HEK293 (cell line): ENCODE data around the gene NXN.
"Not testable (repeated sequence)": the region's sequence is repeated elsewhere in the genome, so short reads cannot be mapped to it uniquely, and the experiment has no call there.

Experiments
- CTCF ChIA-PET: fragments of 350-600 bp; formaldehyde crosslinking; extraction: SDS; loops from one replicate; lab custom pipeline; 2021; ENCODE audit warnings: antibody characterized with exemption; lab: Yijun Ruan, JAX
- POLR2A ChIA-PET: fragments of 300-600 bp; formaldehyde crosslinking; extraction: SDS; loops from one replicate; lab custom pipeline; 2020; ENCODE audit warnings: antibody characterized with exemption, inconsistent platforms; lab: Yijun Ruan, JAX
- H3K27ac ChIP-seq: fragments of 200-500 bp; sonication (Bioruptor generic); 2 replicates; pipeline ENCODE4 v1.5.1; 2014; ENCODE audit warnings: low read depth, low read length, control low read depth, inconsistent platforms; ENCODE audit errors: extremely low read depth
- H3K36me3 ChIP-seq, 2 experiments: fragments of 200-500 bp in 1 of 2; sonication (Bioruptor generic) in 1 of 2; 1 replicate in 1 of 2; 2 replicates in 1 of 2; pipeline ENCODE4 v1.5.1; 2014 to 2017; ENCODE audit warnings: inconsistent platforms in 2 of 2, low read length in 2 of 2; ENCODE audit not compliant: control insufficient read depth in 2 of 2, insufficient read depth in 1 of 2
- H3K4me1 ChIP-seq: fragments of 200-500 bp; sonication (Bioruptor generic); 2 replicates; pipeline ENCODE4 v1.5.1; 2014; ENCODE audit warnings: mild to moderate bottlenecking, low read length, inconsistent platforms; ENCODE audit not compliant: control insufficient read depth, insufficient read depth
- H3K4me3 ChIP-seq: 2 replicates; pipeline ENCODE4 v1.5.1; 2011; ENCODE audit warnings: low read depth, mild to moderate bottlenecking, control low read depth, low read length, moderate library complexity
- H3K9me3 ChIP-seq: fragments of 200-500 bp; sonication (Bioruptor generic); 2 replicates; pipeline ENCODE4 v1.5.1; 2014; ENCODE audit warnings: low read depth, low read length, inconsistent platforms; ENCODE audit not compliant: control insufficient read depth, insufficient read depth
- EGR2 ChIP-seq: fragments of 450-650 bp; formaldehyde crosslinking; IDR thresholded peaks from 2 replicates; pipeline ENCODE4 v1.5.1; 2016; ENCODE audit warnings: low read depth, missing biosample characterization, missing genetic modification characterization
- FEZF1 ChIP-seq: fragments of 450-650 bp; formaldehyde crosslinking; IDR thresholded peaks from 2 replicates; pipeline ENCODE4 v1.5.1; 2016; ENCODE audit warnings: missing biosample characterization, missing genetic modification characterization
- HOXA7 ChIP-seq: sonication (generic); formaldehyde crosslinking; IDR thresholded peaks from 2 replicates; pipeline ENCODE4 v1.8.1; 2022; ENCODE audit warnings: missing genetic modification reagents, borderline replicate concordance
- PRDM10 ChIP-seq: fragments of 450-650 bp; formaldehyde crosslinking; IDR thresholded peaks from 2 replicates; pipeline ENCODE4 v1.5.1; 2016; ENCODE audit warnings: missing biosample characterization, missing genetic modification characterization
- RBAK ChIP-seq: fragments of 450-650 bp; formaldehyde crosslinking; IDR thresholded peaks from 2 replicates; pipeline ENCODE4 v1.5.1; 2016; ENCODE audit warnings: missing biosample characterization, missing genetic modification characterization
- SP2 ChIP-seq: fragments of 450-650 bp; formaldehyde crosslinking; IDR thresholded peaks from 2 replicates; pipeline ENCODE4 v1.5.1; 2016; ENCODE audit warnings: missing biosample characterization, missing genetic modification characterization
- SP7 ChIP-seq: fragments of 450-650 bp; formaldehyde crosslinking; IDR thresholded peaks from 2 replicates; pipeline ENCODE4 v1.5.1; 2016; ENCODE audit warnings: missing biosample characterization, missing genetic modification characterization
- ZFP37 ChIP-seq: fragments of 450-650 bp; formaldehyde crosslinking; IDR thresholded peaks from 2 replicates; pipeline ENCODE4 v1.5.1; 2016; ENCODE audit warnings: missing biosample characterization, missing genetic modification characterization
- ZIC2 ChIP-seq: fragments of 450-650 bp; formaldehyde crosslinking; IDR thresholded peaks from 2 replicates; pipeline ENCODE4 v1.5.1; 2016; ENCODE audit warnings: missing biosample characterization, missing genetic modification characterization
- ZNF175 ChIP-seq: fragments of 450-650 bp; formaldehyde crosslinking; IDR thresholded peaks from 2 replicates; pipeline ENCODE4 v1.5.1; 2016; ENCODE audit warnings: missing biosample characterization, missing genetic modification characterization
- ZNF221 ChIP-seq: fragments of 450-650 bp; formaldehyde crosslinking; IDR thresholded peaks from 2 replicates; pipeline ENCODE4 v1.5.1; 2017; ENCODE audit warnings: missing biosample characterization, missing genetic modification characterization, borderline replicate concordance
- ZNF501 ChIP-seq: fragments of 450-650 bp; formaldehyde crosslinking; IDR thresholded peaks from 2 replicates; pipeline ENCODE4 v1.5.1; 2016; ENCODE audit warnings: missing biosample characterization, missing genetic modification characterization
- ZNF548 ChIP-seq: fragments of 450-650 bp; formaldehyde crosslinking; IDR thresholded peaks from 2 replicates; pipeline ENCODE4 v1.5.1; 2016; ENCODE audit warnings: missing biosample characterization, missing genetic modification characterization
- ZNF777 ChIP-seq: fragments of 450-650 bp; formaldehyde crosslinking; IDR thresholded peaks from 2 replicates; pipeline ENCODE4 v1.5.1; 2017; ENCODE audit warnings: missing biosample characterization, missing genetic modification characterization, borderline replicate concordance
- ZNF792 ChIP-seq: fragments of 450-650 bp; formaldehyde crosslinking; IDR thresholded peaks from 2 replicates; pipeline ENCODE4 v1.5.1; 2016; ENCODE audit warnings: missing biosample characterization, missing genetic modification characterization
- TF ChIP-seq, protein P1 (sequence below): fragments of 450-650 bp; IDR thresholded peaks from 2 replicates; pipeline ENCODE4 v1.5.1; 2018; ENCODE audit warnings: missing biosample characterization, mild to moderate bottlenecking, missing genetic modification characterization
- TF ChIP-seq, protein P2 (sequence below): fragments of 450-650 bp; formaldehyde crosslinking; IDR thresholded peaks from 2 replicates; pipeline ENCODE4 v1.5.1; 2016; ENCODE audit warnings: missing biosample characterization, missing genetic modification characterization
- TF ChIP-seq, protein P3 (sequence below): fragments of 450-650 bp; formaldehyde crosslinking; IDR thresholded peaks from 2 replicates; pipeline ENCODE4 v1.5.0; 2017; ENCODE audit warnings: missing biosample characterization, missing genetic modification characterization, borderline replicate concordance

NXN gene

DNA sequence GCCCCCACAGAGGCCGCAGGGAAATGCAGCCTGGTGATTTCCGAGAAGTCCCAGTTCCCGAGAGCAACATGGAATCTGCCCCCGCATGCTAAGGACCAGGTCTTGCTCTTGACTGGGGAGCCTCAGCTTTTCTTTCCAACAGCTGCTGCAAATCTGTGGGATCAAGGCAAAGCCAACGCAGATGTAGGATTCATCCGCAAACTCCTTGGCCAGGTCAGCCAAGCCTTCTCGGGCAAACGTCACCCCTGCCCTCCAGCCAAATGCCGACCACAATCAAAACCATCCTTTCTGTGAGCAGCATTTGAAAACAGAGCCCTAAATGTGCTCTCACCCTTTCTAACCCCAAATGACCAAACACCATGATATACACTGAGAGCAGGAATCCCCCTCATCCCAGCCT lies 143.4 kb downstream of the NXN start (continued):
- TF ChIP-seq, protein P1, sequence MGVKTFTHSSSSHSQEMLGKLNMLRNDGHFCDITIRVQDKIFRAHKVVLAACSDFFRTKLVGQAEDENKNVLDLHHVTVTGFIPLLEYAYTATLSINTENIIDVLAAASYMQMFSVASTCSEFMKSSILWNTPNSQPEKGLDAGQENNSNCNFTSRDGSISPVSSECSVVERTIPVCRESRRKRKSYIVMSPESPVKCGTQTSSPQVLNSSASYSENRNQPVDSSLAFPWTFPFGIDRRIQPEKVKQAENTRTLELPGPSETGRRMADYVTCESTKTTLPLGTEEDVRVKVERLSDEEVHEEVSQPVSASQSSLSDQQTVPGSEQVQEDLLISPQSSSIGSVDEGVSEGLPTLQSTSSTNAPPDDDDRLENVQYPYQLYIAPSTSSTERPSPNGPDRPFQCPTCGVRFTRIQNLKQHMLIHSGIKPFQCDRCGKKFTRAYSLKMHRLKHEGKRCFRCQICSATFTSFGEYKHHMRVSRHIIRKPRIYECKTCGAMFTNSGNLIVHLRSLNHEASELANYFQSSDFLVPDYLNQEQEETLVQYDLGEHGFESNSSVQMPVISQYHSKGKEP (tag by site-specific recombination): no peak

DNA sequence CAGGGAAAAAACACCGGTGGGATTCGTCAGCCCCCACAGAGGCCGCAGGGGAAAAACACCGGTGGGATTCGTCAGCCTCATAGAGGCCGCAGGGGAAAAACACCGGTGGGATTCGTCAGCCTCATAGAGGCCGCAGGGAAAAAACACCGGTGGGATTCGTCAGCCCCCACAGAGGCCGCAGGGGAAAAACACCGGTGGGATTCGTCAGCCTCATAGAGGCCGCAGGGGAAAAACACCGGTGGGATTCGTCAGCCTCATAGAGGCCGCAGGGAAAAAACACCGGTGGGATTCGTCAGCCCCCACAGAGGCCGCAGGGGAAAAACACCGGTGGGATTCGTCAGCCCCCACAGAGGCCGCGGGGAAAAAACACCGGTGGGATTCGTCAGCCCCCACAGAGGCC lies 143.9 kb downstream of the NXN start:
- CTCF ChIA-PET, POLR2A ChIA-PET, H3K27ac ChIP-seq: not testable (repeated sequence)

DNA sequence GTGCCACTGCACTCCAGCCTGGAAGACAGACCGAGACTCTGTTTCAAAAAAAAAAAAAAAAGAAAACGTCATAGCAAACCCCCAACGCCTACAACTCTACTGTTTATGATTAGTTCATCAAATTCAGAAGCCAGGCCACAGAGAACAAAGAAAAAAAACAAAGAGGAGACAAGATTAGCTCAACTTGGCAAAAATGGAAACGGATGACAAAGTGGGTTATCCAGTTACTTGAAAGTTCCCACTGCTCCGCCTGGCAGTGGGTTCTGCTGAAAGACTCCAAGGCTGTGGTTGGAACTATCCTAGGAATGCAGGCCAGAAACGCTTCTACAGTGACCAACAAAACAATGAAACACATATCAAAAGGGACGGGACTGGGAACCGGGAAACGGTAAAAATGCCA lies 144.3 kb downstream of the NXN start:
- no peak overlapping the region for H3K4me3 ChIP-seq
- no peak for TF ChIP-seq ZNF548 (tag by site-specific recombination)
- TF ChIP-seq HOXA7: no peak
- TF ChIP-seq FEZF1: no peak
- TF ChIP-seq, protein P2, sequence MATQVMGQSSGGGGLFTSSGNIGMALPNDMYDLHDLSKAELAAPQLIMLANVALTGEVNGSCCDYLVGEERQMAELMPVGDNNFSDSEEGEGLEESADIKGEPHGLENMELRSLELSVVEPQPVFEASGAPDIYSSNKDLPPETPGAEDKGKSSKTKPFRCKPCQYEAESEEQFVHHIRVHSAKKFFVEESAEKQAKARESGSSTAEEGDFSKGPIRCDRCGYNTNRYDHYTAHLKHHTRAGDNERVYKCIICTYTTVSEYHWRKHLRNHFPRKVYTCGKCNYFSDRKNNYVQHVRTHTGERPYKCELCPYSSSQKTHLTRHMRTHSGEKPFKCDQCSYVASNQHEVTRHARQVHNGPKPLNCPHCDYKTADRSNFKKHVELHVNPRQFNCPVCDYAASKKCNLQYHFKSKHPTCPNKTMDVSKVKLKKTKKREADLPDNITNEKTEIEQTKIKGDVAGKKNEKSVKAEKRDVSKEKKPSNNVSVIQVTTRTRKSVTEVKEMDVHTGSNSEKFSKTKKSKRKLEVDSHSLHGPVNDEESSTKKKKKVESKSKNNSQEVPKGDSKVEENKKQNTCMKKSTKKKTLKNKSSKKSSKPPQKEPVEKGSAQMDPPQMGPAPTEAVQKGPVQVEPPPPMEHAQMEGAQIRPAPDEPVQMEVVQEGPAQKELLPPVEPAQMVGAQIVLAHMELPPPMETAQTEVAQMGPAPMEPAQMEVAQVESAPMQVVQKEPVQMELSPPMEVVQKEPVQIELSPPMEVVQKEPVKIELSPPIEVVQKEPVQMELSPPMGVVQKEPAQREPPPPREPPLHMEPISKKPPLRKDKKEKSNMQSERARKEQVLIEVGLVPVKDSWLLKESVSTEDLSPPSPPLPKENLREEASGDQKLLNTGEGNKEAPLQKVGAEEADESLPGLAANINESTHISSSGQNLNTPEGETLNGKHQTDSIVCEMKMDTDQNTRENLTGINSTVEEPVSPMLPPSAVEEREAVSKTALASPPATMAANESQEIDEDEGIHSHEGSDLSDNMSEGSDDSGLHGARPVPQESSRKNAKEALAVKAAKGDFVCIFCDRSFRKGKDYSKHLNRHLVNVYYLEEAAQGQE (tag by site-specific recombination): no peak
- TF ChIP-seq SP2 (tag by site-specific recombination): no peak
- TF ChIP-seq ZNF501 (tag by site-specific recombination): no peak
- no peak for TF ChIP-seq ZIC2
- TF ChIP-seq ZNF792 (tag by site-specific recombination): no peak
- no peak for TF ChIP-seq ZNF221 (tag by site-specific recombination)
- TF ChIP-seq ZNF175: no peak
- no peak for TF ChIP-seq ZFP37 (tag by site-specific recombination)
- no peak for TF ChIP-seq RBAK (tag by site-specific recombination)
- TF ChIP-seq ZNF777 (tag by site-specific recombination): no peak
- no peak for TF ChIP-seq EGR2 (tag by site-specific recombination)
- TF ChIP-seq, all 188 proteins: peak for 0
- Histone ChIP-seq H3K27ac (no peak overlapping the region), H3K9me3 (no peaks in the 10 kb centered on the region), H3K36me3 (no peaks in the 10 kb centered on the region), H3K4me1 (no peaks in the 10 kb centered on the region)
- ChIA-PET POLR2A (interaction anchor here (0.6 kb wide), 1 partner anchor 166 kb away, joined by 4 read pairs; no protein-coding TSS in a partner anchor), CTCF (interaction anchor here (0.6 kb wide), 1 partner anchor 1119 kb away, joined by 3 read pairs; no protein-coding TSS in a partner anchor)

More for the DNA sequence above, 143.9 kb downstream of the NXN start:
- not testable (repeated sequence) for H3K36me3 ChIP-seq, H3K4me3 ChIP-seq, H3K9me3 ChIP-seq, H3K4me1 ChIP-seq

DNA sequence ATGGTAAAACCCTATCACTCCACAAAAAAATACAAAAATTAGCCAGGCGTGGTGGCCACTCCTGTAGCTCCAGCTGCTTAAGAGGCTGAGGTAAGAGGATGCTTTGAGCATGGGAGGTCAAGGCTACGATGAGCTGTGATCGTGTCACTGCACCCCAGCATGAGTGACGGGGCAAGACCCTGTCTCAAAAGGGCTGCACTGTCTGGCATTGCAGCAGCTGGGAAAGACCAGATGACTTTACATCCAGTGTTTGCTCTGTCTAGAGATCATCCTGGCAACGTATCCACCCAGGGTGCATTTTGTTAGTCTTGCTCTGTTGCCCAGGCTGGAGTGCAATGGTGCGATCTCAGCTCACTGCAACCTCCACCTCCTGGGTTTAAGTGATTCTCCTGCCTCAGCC lies 145.4 kb downstream of the NXN start:
- no peak overlapping the region for H3K27ac ChIP-seq
- H3K4me3 ChIP-seq: no peak overlapping the region
- H3K4me1 ChIP-seq: no peaks in the 10 kb centered on the region
- POLR2A ChIA-PET: no interaction called here
- H3K9me3 ChIP-seq: no peaks in the 10 kb centered on the region
- H3K36me3 ChIP-seq: no peaks in the 10 kb centered on the region
- TF ChIP-seq SP7 (tag by site-specific recombination): no peak
- TF ChIP-seq, protein P3, sequence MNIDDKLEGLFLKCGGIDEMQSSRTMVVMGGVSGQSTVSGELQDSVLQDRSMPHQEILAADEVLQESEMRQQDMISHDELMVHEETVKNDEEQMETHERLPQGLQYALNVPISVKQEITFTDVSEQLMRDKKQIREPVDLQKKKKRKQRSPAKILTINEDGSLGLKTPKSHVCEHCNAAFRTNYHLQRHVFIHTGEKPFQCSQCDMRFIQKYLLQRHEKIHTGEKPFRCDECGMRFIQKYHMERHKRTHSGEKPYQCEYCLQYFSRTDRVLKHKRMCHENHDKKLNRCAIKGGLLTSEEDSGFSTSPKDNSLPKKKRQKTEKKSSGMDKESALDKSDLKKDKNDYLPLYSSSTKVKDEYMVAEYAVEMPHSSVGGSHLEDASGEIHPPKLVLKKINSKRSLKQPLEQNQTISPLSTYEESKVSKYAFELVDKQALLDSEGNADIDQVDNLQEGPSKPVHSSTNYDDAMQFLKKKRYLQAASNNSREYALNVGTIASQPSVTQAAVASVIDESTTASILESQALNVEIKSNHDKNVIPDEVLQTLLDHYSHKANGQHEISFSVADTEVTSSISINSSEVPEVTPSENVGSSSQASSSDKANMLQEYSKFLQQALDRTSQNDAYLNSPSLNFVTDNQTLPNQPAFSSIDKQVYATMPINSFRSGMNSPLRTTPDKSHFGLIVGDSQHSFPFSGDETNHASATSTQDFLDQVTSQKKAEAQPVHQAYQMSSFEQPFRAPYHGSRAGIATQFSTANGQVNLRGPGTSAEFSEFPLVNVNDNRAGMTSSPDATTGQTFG (tag by site-specific recombination): no peak
- no peak for TF ChIP-seq PRDM10
- no peak for TF ChIP-seq SP2 (tag by site-specific recombination)
- TF ChIP-seq, all 188 proteins: peak for 0
- CTCF ChIA-PET: interaction anchor here (0.8 to 1.3 kb wide), 2 partner anchors 35 to 39 kb away, joined by 3 read pairs; no protein-coding TSS in a partner anchor
